WI38 (cell line): ENCODE results near the gene TINCR.

Experiments used
- H3K4me3 ChIP-seq: 2 replicates; pipeline ENCODE4 v1.5.1; 2011; ENCODE audit warnings: low read depth, mild to moderate bottlenecking, control low read depth, low read length
- CTCF ChIP-seq: IDR thresholded peaks from 2 replicates; pipeline ENCODE4 v1.5.1; 2012; ENCODE audit warnings: low read depth, mild to moderate bottlenecking, control low read depth, low read length

Gene TINCR

GRCh38 chr19:5579286-5579685 lies 11.5 kb upstream of the TINCR start:
- TF ChIP-seq CTCF: no peak
- H3K4me3 ChIP-seq: no peak overlapping the region

- no peak overlapping the region for H3K4me3 ChIP-seq
- TF ChIP-seq CTCF: peak; percentile 98
Measured at GRCh38 chr19:5578097-5578846, 10.5 kb upstream of the TINCR start.

GRCh38 chr19:5575590-5575989 lies 7.8 kb upstream of the TINCR start:
- H3K4me3 ChIP-seq: no peak overlapping the region
- TF ChIP-seq CTCF: no peak

- H3K4me3 ChIP-seq: no peak overlapping the region
- no peak for TF ChIP-seq CTCF
Measured at GRCh38 chr19:5572556-5573286, 5.0 kb upstream of the TINCR start.

GRCh38 chr19:5571777-5572176 lies 4.0 kb upstream of the TINCR start:
- TF ChIP-seq CTCF: no peak
- no peak overlapping the region for H3K4me3 ChIP-seq

GRCh38 chr19:5567970-5568407 lies 236 bp upstream of the TINCR start:
- TF ChIP-seq CTCF: no peak
- no peak overlapping the region for H3K4me3 ChIP-seq

GRCh38 chr19:5564930-5565329 lies 2.8 kb downstream of the TINCR start:
- no peak for TF ChIP-seq CTCF
- H3K4me3 ChIP-seq: no peak overlapping the region
